HG03135 (cell line): ENCODE data around the gene MRPL37.

Source experiments
- ATAC-seq: cut with Tn5 transposase; IDR thresholded peaks from one replicate; pipeline ENCODE4 v1.9.1; 2021; ENCODE audit warnings: mild to moderate bottlenecking, moderate library complexity; ENCODE audit not compliant: unreplicated experiment

The MRPL37 gene

DNA sequence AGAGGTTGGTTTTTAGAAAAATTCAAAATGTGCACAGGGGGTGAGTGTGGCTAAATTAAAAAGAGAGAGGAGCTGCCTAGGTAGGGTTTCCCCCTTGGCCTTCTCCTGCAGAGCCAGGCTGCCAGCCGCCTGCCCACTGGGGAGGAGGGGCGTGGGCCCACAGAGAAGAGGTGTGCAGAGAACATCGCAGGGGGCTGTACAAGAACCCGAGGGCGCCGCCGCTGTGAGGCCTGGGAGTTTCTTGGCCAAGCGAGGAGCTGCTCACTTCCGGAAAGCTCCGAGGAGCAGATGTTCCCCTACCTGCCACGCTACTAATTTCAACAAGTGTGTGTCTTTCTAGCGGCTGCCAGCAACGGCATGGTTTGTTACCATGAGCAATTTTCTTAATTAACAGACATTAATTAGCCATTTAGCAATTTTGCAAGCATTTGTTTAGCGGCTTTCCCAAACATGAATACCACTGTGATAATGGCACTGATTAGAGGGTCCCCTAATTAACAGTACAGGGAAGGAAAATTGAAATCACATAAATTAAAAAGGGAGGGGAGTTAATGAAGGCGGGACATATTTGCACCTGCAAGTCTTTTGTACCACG is 59.7 kb downstream of the MRPL37 start:
- no peak for ATAC-seq

GRCh38 chr1:54260810-54261209 is 60.8 kb downstream of the MRPL37 start:
- no peak for ATAC-seq

DNA sequence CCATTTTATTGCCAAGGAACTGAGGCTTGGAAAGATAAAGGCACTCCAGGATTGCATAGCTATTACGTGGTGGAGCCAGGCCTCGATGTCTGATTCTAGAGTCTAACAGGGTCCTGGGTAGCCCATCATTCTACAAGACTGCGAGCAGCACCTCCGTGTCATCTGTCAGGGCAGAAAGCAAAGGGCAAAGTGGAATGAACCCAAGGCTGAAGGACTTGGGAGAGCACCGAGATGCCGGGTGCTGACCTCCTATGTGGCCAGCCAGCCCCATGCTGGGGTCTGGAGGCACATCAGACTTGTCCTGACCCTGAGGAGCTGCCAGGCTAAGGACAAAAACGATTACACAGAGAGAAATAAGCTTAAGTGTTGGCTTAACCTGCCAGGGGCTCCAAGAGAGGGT is 62.3 kb downstream of the MRPL37 start:
- ATAC-seq: no peak

- ATAC-seq: no peak
Observed at GRCh38 chr1:54263601-54264226, 63.7 kb downstream of the MRPL37 start.

- ATAC-seq: no peak
Observed at GRCh38 chr1:54265126-54265525, 65.2 kb downstream of the MRPL37 start.

GRCh38 chr1:54265659-54266058 is 65.7 kb downstream of the MRPL37 start:
- ATAC-seq: no peak

DNA sequence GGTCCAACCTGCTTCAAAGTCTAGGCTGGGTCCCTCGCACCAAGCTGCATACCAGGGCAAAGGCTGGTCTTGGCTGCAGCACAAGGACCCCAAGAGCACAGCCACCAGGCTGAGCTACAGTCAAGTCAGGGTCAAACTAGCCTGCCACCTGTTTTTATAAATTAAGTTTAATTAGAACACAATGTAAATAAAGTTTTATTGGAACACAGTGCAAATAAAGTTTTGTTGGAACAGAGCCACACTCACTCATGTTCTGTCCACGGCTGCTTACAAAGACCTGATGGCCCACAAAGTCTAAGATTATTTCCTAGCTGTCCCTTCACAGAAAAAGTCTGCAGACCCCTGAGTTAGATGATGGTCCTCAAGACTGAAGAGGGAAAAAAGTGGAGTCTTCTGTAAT is 66.2 kb downstream of the MRPL37 start:
- no peak for ATAC-seq

GRCh38 chr1:54266908-54267307 is 66.9 kb downstream of the MRPL37 start:
- ATAC-seq: no peak
